RCC 7860 (cell line): Measurements from ENCODE around the gene OR1G1.
"Not testable (repeated sequence)": the region's sequence is repeated elsewhere in the genome, so short reads cannot be mapped to it uniquely, and the experiment has no call there.

ENCODE experiments used
- DNase-seq: peaks from one replicate; pipeline ENCODE4 v3.0.0-alpha.2; 2015; ENCODE audit warnings: low spot score
- FAIRE-seq: peaks from 2 replicates; lab custom pipeline; 2012; peaks lifted over from hg19 to GRCh38; lab: Jason Lieb, UNC

The OR1G1 gene

GRCh38 chr17:3127451-3127850 is at the start of gene OR1G1:
Gene OR1G1, minus strand, starts transcription at chr17:3127551. Its CDS starts 0 bp downstream, at chr17:3127551.
- DNase-seq = no peak
- FAIRE-seq = no peak

GRCh38 chr17:3167574-3167973 is 40.2 kb upstream of the OR1G1 start:
- FAIRE-seq (no peak), DNase-seq (no peak)

- FAIRE-seq = no peak
- no peak for DNase-seq
These were observed 29.9 kb upstream of the OR1G1 start for GRCh38 chr17:3157218-3157617.

DNA sequence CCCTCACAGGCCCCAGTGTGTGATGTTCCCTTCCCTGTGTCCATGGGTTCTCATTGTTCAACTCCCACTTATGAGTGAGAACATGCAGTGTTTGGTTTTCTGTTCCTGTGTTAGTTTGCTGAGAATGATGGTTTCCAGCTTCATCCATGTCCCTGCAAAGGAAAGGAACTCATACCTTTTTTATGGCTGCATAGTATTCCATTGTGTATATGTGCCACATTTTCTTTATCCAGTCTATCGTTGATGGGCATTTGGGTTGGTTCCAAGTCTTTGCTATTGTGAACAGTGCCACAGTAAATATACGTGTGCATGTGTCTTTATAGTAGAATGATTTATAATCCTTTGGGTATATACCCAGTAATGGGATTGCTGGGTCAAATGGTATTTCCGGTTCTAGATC is 10.1 kb upstream of the OR1G1 start:
- FAIRE-seq, DNase-seq: not testable (repeated sequence)

DNA sequence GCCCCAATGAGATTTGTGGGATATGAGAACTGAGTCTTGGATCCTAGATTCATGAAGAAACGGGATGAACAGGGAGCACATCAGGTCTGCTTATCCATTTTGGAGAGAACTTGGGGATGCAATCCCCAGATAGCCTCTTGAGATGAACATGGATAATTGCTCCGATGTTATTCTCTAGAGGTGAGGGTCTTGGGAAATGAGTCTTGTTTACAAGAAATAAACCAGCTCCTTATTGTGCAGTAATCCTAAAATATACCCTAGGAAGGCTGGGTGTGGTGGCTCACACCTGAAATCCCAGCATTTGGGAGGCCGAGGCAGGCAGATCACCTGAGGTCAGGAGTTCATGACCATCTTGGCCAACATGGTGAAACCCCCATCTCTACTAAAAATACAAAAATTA is 23.0 kb downstream of the OR1G1 start, which contains the start of gene OR1D2:
TSS of gene OR1D2 (minus strand) at position 101 of the 400 bp plus-strand sequence. CDS start 11,426 bp downstream, outside the sequence.
- DNase-seq (no peak), FAIRE-seq (no peak)
